ELR (cell line): ENCODE measurements around the gene SYNGAP1.
"Not testable (repeated sequence)": the region's sequence is repeated elsewhere in the genome, so short reads cannot be mapped to it uniquely, and the experiment has no call there.

Experiments used
- DNase-seq: peaks from one replicate; pipeline ENCODE4 v3.0.0-alpha.2; 2015; ENCODE audit warnings: low read depth

SYNGAP1 gene

DNA sequence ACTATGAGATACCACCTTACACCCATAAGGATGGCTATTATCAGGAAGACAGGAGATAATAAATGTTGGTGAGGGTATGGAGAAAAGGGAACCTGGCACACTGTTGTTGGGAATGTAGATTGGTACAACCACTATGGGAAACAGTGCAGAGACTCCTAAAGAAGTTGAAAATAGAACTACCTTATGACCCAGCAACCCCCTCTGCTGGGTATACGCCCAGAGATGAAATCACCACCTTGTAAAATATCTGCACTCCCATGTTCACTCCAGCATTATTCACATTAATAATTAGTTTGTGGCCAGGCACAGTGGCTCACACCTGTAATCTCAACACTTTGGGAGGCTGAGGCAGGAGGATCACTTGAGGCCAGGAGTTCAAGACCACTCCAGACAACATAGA, 61.3 kb downstream of the SYNGAP1 start:
- DNase-seq: peak; percentile 27

- not testable (repeated sequence) for DNase-seq
Measured at GRCh38 chr6:33482620-33483019, 62.8 kb downstream of the SYNGAP1 start.

- no peak for DNase-seq
Measured at GRCh38 chr6:33483678-33484077, 63.8 kb downstream of the SYNGAP1 start.

- not testable (repeated sequence) for DNase-seq
Measured at GRCh38 chr6:33484673-33485262, 64.9 kb downstream of the SYNGAP1 start.

- DNase-seq: not testable (repeated sequence)
Measured at GRCh38 chr6:33485680-33486079, 65.8 kb downstream of the SYNGAP1 start.

DNA sequence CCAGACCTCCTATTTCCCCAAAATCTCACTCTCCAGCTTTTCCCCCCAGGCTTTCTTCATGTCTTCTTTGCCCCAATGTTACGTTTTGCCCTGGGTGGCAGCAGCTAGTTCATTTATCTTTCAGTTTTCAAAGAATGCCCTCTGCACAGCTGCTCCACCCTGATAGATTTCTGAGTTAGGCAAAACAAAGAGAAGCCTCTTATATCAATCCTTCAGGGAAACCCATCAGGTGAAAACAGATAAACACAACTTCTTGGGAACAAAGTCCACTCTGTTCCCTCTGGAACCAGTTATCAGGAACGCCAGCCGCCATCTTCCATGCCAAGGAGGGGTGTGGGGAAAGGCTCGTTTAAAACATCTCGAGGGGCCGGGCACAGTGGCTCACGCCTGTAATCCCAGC, 68.5 kb downstream of the SYNGAP1 start:
- DNase-seq: no peak

GRCh38 chr6:33490198-33490597, 70.3 kb downstream of the SYNGAP1 start:
- DNase-seq: peak; percentile 34

DNA sequence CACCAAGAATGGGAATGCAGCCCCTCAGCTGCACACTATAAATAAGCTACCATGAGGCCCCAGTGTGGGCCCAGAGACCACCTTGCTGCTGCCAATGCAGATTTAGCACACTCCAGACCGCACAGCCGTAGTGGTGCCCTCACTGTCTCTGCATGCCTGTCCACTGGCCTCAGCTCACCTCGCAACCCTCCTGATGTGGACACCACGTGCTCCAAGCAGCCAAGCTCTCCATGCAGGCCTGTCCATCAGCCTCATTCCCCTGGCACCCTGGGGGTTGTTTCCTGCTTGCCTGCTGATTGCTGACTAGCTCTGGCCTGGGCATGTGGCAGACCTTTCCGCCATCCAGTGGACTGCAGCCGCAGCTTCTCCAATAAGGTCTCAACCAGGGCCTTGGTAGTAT, 70.8 kb downstream of the SYNGAP1 start:
- no peak for DNase-seq

DNA sequence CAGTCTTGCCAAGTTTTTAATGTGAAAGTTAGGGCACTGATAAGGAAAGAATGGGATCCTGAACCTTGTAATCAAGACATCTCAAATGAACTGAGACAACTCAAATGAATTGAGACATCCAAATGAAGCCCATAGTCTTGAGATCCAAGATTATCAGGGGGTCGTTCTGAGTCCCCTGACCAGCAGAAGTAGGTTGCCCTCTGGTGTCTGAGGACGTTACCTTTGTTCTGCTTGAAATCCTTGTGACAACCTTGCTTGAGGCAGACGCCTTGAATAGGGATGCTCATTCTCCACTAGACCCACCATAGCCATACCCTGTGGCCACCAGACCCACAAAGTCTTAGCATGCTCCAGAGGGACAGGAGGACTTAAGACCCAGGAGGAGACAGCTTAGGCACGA, 72.2 kb downstream of the SYNGAP1 start:
- DNase-seq: peak; percentile 7

GRCh38 chr6:33497157-33497556, 77.3 kb downstream of the SYNGAP1 start:
- DNase-seq: no peak

GRCh38 chr6:33502486-33502885, 82.6 kb downstream of the SYNGAP1 start:
- no peak for DNase-seq

- no peak for DNase-seq
Measured at GRCh38 chr6:33504486-33504885, 84.6 kb downstream of the SYNGAP1 start.
